ENCODE data around the gene C10orf67. TPM values are rescaled to one million over a fixed set of nuclear protein-coding genes. Genes with fewer than 3 reads are reported as not detected.

The C10orf67 gene
- total and polyA plus RNA-seq, 2 donors (not counting 1 experiment from before 2014, with no cell fraction given) = not detected

- H3K36me3 ChIP-seq (replicated peaks in 1 of 2; ENCODE audit: control extremely low read depth in 1 of 2, control insufficient read depth in 1 of 2, extremely low read depth in 1 of 2, insufficient read depth in 2 of 2, low read length in 1 of 2) = no peaks in the 10 kb centered on the region
- no peak for DNase-seq
- 50% methylated on average over 2 of the region's 2 CpGs for WGBS (ENCODE audit: insufficient coverage)
- peaks cover 12 to 17% of the 10 kb centered on the region in 2 donors for H3K4me1 ChIP-seq (ENCODE audit: control insufficient read depth in 2 of 2, insufficient read depth in 2 of 2, low read length in 2 of 2)
- no peak for TF ChIP-seq CTCF (IDR thresholded peaks at IDR 0.05)
- ChIA-PET CTCF (interaction anchor here (2.1 kb wide), 1 partner anchor 26 kb away, joined by 6 read pairs; no protein-coding TSS in a partner anchor), POLR2A (no interaction called here)
- no peak overlapping the region for H3K4me2 ChIP-seq (replicated peaks; ENCODE audit: low read depth, low read length, poor library complexity, severe bottlenecking)
- intact Hi-C loops (cut with micrococcal nuclease) = loop anchor here (10.0 kb wide), 1 partner anchor 94 kb away; the partner anchor contains the start of gene OTUD1
- no peaks in the 10 kb centered on the region for H3K79me2 ChIP-seq (ENCODE audit: control insufficient read depth, insufficient read depth, low read length)
- H3K27ac ChIP-seq (ENCODE audit: low read length in 2 of 2) = no peak overlapping the region
- no peaks in the 10 kb centered on the region for H3K9me3 Mint-ChIP-seq (ENCODE audit: insufficient read depth)
- H3K4me3 Mint-ChIP-seq = no peak overlapping the region
- no peak overlapping the region for H3K4me3 ChIP-seq (ENCODE audit: control extremely low read depth in 1 of 5, extremely low read depth in 1 of 5, insufficient read depth in 1 of 5, low read depth in 2 of 5, low read length in 4 of 5)
- H3K27ac Mint-ChIP-seq = no peak overlapping the region
- no peak overlapping the region for H2AFZ ChIP-seq (ENCODE audit: insufficient read depth, low read depth, low read length, poor library complexity, severe bottlenecking)
- peaks cover 0 to 30% (median 13%) of the 10 kb centered on the region in 4 experiments for H3K27me3 ChIP-seq (replicated peaks in 1 of 4; ENCODE audit: control extremely low read depth in 1 of 4, control insufficient read depth in 3 of 4, insufficient read depth in 4 of 4, low read length in 3 of 4)
- ATAC-seq (ENCODE audit: low read depth) = no peak
- no peak overlapping the region for H3K9ac ChIP-seq (ENCODE audit: low read length)
- no peaks in the 10 kb centered on the region for H4K20me1 ChIP-seq (ENCODE audit: control insufficient read depth, insufficient read depth, low read length, poor library complexity, severe bottlenecking)
- peaks cover 0 to 10% (median 0%) of the 10 kb centered on the region in 3 donors for H3K9me3 ChIP-seq (ENCODE audit: control extremely low read depth in 1 of 3, control insufficient read depth in 2 of 3, insufficient read depth in 1 of 3, low read length in 2 of 3)
- H3K4me1 Mint-ChIP-seq = peaks cover 21% of the 10 kb centered on the region
- peaks cover 23% of the 10 kb centered on the region for H3K27me3 Mint-ChIP-seq
Measured at GRCh38 chr10:23341004-23341403, 3.6 kb downstream of the C10orf67 start.

GRCh38 chr10:23340354-23340753 is 4.2 kb downstream of the C10orf67 start:
- peaks cover 21% of the 10 kb centered on the region for H3K4me1 Mint-ChIP-seq
- 83% methylated on average over 1 of the region's 4 CpGs for WGBS (ENCODE audit: insufficient coverage)
- no peak overlapping the region for H3K4me3 ChIP-seq (ENCODE audit: control extremely low read depth in 1 of 5, extremely low read depth in 1 of 5, insufficient read depth in 1 of 5, low read depth in 2 of 5, low read length in 4 of 5)
- no peak overlapping the region for H3K9ac ChIP-seq (ENCODE audit: low read length)
- CTCF ChIA-PET = interaction anchor here (2.1 kb wide), 1 partner anchor 25 kb away, joined by 6 read pairs; no protein-coding TSS in a partner anchor
- no peak overlapping the region for H3K4me2 ChIP-seq (replicated peaks; ENCODE audit: low read depth, low read length, poor library complexity, severe bottlenecking)
- peaks cover 0 to 25% (median 11%) of the 10 kb centered on the region in 4 experiments for H3K27me3 ChIP-seq (replicated peaks in 1 of 4; ENCODE audit: control extremely low read depth in 1 of 4, control insufficient read depth in 3 of 4, insufficient read depth in 4 of 4, low read length in 3 of 4)
- H3K9me3 ChIP-seq (ENCODE audit: control extremely low read depth in 1 of 3, control insufficient read depth in 2 of 3, insufficient read depth in 1 of 3, low read length in 2 of 3) = peaks cover 0 to 10% (median 0%) of the 10 kb centered on the region in 3 donors
- H3K4me1 ChIP-seq (ENCODE audit: control insufficient read depth in 2 of 2, insufficient read depth in 2 of 2, low read length in 2 of 2) = peaks cover 12 to 16% of the 10 kb centered on the region in 2 donors
- POLR2A ChIA-PET = no interaction called here
- no peak overlapping the region for H3K4me3 Mint-ChIP-seq
- H2AFZ ChIP-seq (ENCODE audit: insufficient read depth, low read depth, low read length, poor library complexity, severe bottlenecking) = no peak overlapping the region
- intact Hi-C loops (cut with micrococcal nuclease) = loop anchor here (10.0 kb wide), 1 partner anchor 94 kb away; the partner anchor contains the start of gene OTUD1
- no peaks in the 10 kb centered on the region for H3K36me3 ChIP-seq (replicated peaks in 1 of 2; ENCODE audit: control extremely low read depth in 1 of 2, control insufficient read depth in 1 of 2, extremely low read depth in 1 of 2, insufficient read depth in 2 of 2, low read length in 1 of 2)
- no peaks in the 10 kb centered on the region for H3K9me3 Mint-ChIP-seq (ENCODE audit: insufficient read depth)
- peaks cover 17% of the 10 kb centered on the region for H3K27me3 Mint-ChIP-seq
- H3K27ac Mint-ChIP-seq = no peak overlapping the region
- DNase-seq (no peak), ATAC-seq (ENCODE audit: low read depth) (no peak)
- no peaks in the 10 kb centered on the region for H4K20me1 ChIP-seq (ENCODE audit: control insufficient read depth, insufficient read depth, low read length, poor library complexity, severe bottlenecking)
- no peak for TF ChIP-seq EZH2 (IDR thresholded peaks at IDR 0.05; ENCODE audit: borderline replicate concordance, insufficient read depth, low read depth, low read length, poor library complexity, severe bottlenecking)
- no peak for TF ChIP-seq CTCF (IDR thresholded peaks at IDR 0.05)
- no peak overlapping the region for H3K27ac ChIP-seq (ENCODE audit: low read length in 2 of 2)
- no peaks in the 10 kb centered on the region for H3K79me2 ChIP-seq (ENCODE audit: control insufficient read depth, insufficient read depth, low read length)
